ENCODE data around the gene VMAC. TPM values are rescaled to one million over a fixed set of nuclear protein-coding genes. Genes with fewer than 3 reads are reported as not detected.
"Not testable (repeated sequence)": the region's sequence is repeated elsewhere in the genome, so short reads cannot be mapped to it uniquely, and the experiment has no call there.

Gene VMAC
- polyA plus RNA-seq (2011; rRNA removed) (1.1 and 1.5 TPM in 2 replicates), polyA plus RNA-seq (2017; fragmentation: RNase III; extraction: RNeasy Plus Mini Kit Qiagen cat#74134 plus additional on column Dnase treatment) (0.79 to 1.6 TPM (median 1.4 TPM) in 3 replicates), polyA minus RNA-seq (2011; rRNA and poly(A)+ RNA removed) (1.1 and 1.2 TPM in 2 replicates)
- polyA plus RNA-seq (2012; cell fraction: cytosol; rRNA removed), result 0.73 and 1.0 TPM in 2 replicates
- 3.3 and 3.7 TPM in 2 replicates for polyA plus RNA-seq (2012; cell fraction: nucleus; rRNA removed)

GRCh38 chr19:5904352-5905113 is at the start of gene VMAC:
Gene VMAC, plus strand, starts transcription at chr19:5904872. Its CDS starts 19 bp downstream, at chr19:5904891.
- TF ChIP-seq POLR2A (IDR thresholded peaks at IDR 0.05; ENCODE audit: low read length) (peak; percentile 47; the same call in 1 of the 2 replicates), MAZ (IDR thresholded peaks at IDR 0.05; ENCODE audit: borderline replicate concordance, low read depth, low read length) (no peak), EHMT2 (IDR thresholded peaks at IDR 0.05; ENCODE audit: low read depth) (no peak)
- ChIA-PET POLR2A (interaction anchor here (0.6 to 2.7 kb wide), 10 partner anchors 11 to 217 kb away, joined by 3 to 42 read pairs (median 4); partner anchors contain the start of genes DUS3L, NRTN and RPL36), CTCF (interaction anchor here (1.0 to 4.4 kb wide), 4 partner anchors 13 to 118 kb away, joined by 3 to 37 read pairs (median 12); no protein-coding TSS in a partner anchor)
- no peaks in the 10 kb centered on the region for H3K9me3 ChIP-seq
- H3K4me1 ChIP-seq, result peaks cover 5% of the 10 kb centered on the region; the same call in 1 of the 3 replicates
- peak; percentile 13 for FAIRE-seq
- DNase-seq (ENCODE audit: low read depth in 1 of 2, low spot score in 1 of 2), result peak; percentile 89 to 100
- peak within 1 kb of the TSS; percentile 95 to 98 for H3K27ac ChIP-seq
- WGBS (ENCODE audit: missing lambda C conversion rate), result 4% methylated on average over 9 of the region's 61 CpGs
- H3K4me2 ChIP-seq, result peak within 1 kb of the TSS; percentile 74
- peak; percentile 83 to 87 for ATAC-seq
- H3K4me3 ChIP-seq, result peak within 1 kb of the TSS; percentile 99

- CTCF ChIA-PET; FAIRE-seq; H3K9me3 ChIP-seq; ATAC-seq; H3K27ac ChIP-seq; DNase-seq (ENCODE audit: low read depth in 1 of 2, low spot score in 1 of 2); H3K4me2 ChIP-seq; H3K4me3 ChIP-seq: not testable (repeated sequence)
- WGBS (ENCODE audit: missing lambda C conversion rate), result 78% methylated on average over 9 of the region's 9 CpGs
- POLR2A ChIA-PET, result interaction anchor here (2.3 kb wide), 1 partner anchor 27 kb away, joined by 6 read pairs; no protein-coding TSS in a partner anchor
- peaks cover 11% of the 10 kb centered on the region for H3K4me1 ChIP-seq
These were observed 49.5 kb upstream of the VMAC start for GRCh38 chr19:5855151-5855550.

GRCh38 chr19:5857203-5858081 is 47.2 kb upstream of the VMAC start:
- DNase-seq (ENCODE audit: low read depth in 1 of 2, low spot score in 1 of 2), result no peak
- TF ChIP-seq HOXB13 (CRISPR knock-in tag; IDR thresholded peaks at IDR 0.05; ENCODE audit: low read depth), result no peak
- TF ChIP-seq CHD2 (IDR thresholded peaks at IDR 0.05; ENCODE audit: low read length, partially characterized antibody), result no peak
- TF ChIP-seq JUN (IDR thresholded peaks at IDR 0.05), result no peak
- no peak for TF ChIP-seq ATOH8 (CRISPR knock-in tag; IDR thresholded peaks at IDR 0.05; ENCODE audit: low read depth)
- TF ChIP-seq TFCP2L1 (CRISPR knock-in tag; IDR thresholded peaks at IDR 0.05), result no peak
- TF ChIP-seq ESRRA (IDR thresholded peaks at IDR 0.05; ENCODE audit: borderline replicate concordance, low read length), result no peak
- no peak for TF ChIP-seq E2F6 (IDR thresholded peaks at IDR 0.05; ENCODE audit: borderline replicate concordance, low read depth)
- TF ChIP-seq FOSL2 (IDR thresholded peaks at IDR 0.05), result no peak
- TF ChIP-seq FOSL2 (CRISPR knock-in tag; IDR thresholded peaks at IDR 0.05), result no peak
- no peak for TF ChIP-seq MAZ (IDR thresholded peaks at IDR 0.05; ENCODE audit: borderline replicate concordance, low read depth, low read length)
- TF ChIP-seq ZC3H11A (IDR thresholded peaks at IDR 0.05), result no peak
- no peak for TF ChIP-seq HOXA7 (CRISPR knock-in tag; IDR thresholded peaks at IDR 0.05)
- no peak for TF ChIP-seq PBX3 (IDR thresholded peaks at IDR 0.05)
- no peak for TF ChIP-seq HDAC2 (IDR thresholded peaks at IDR 0.05)
- TF ChIP-seq EHMT2 (IDR thresholded peaks at IDR 0.05; ENCODE audit: low read depth), result no peak
- no peak for TF ChIP-seq EHF (CRISPR knock-in tag; IDR thresholded peaks at IDR 0.05)
- Histone ChIP-seq H3K4me1 (0 out of 3 replicates have a peak, but pooled peaks cover 5% of the 10 kb centered on the region), H3K4me3 (no peak overlapping the region), H3K4me2 (no peak overlapping the region), H3K9me3 (no peaks in the 10 kb centered on the region), H3K27ac (no peak overlapping the region)
- no peak for FAIRE-seq
- WGBS (ENCODE audit: missing lambda C conversion rate), result 76% methylated on average over 18 of the region's 18 CpGs
- CTCF ChIA-PET, result interaction anchor here (1.0 kb wide), 1 partner anchor 53 kb away, joined by 3 read pairs; the partner anchor contains the start of gene NRTN
- POLR2A ChIA-PET, result interaction anchor here (0.7 kb wide), 1 partner anchor 29 kb away, joined by 3 read pairs; no protein-coding TSS in a partner anchor
- ATAC-seq, result no peak
